NCI-H2196 (cell line): Measurements from ENCODE around the gene SHMT2.

Source experiments
- DNase-seq: peaks from one replicate; lab custom pipeline; 2025; ENCODE audit not compliant: unreplicated experiment; lab: John Stamatoyannopoulos, UW

Gene SHMT2

GRCh38 chr12:57213763-57214397, 15.6 kb upstream of the SHMT2 start:
- DNase-seq = peak; percentile 29

- DNase-seq = peak; percentile 80
Measured at GRCh38 chr12:57214398-57214781, 15.1 kb upstream of the SHMT2 start.

GRCh38 chr12:57215065-57215464, 14.4 kb upstream of the SHMT2 start:
- no peak for DNase-seq

GRCh38 chr12:57215668-57216013, 13.9 kb upstream of the SHMT2 start:
- peak; percentile 35 for DNase-seq

- DNase-seq = peak; percentile 67
Measured at GRCh38 chr12:57216014-57216911, 13.2 kb upstream of the SHMT2 start, which contains the start of gene NXPH4. Gene NXPH4 (plus strand): TSS chr12:57216794. CDS start chr12:57216970, 176 bp downstream.

- DNase-seq = peak; percentile 30
Measured at GRCh38 chr12:57216921-57217879, 12.3 kb upstream of the SHMT2 start.

- DNase-seq = no peak
Measured at GRCh38 chr12:57218030-57218853, 11.3 kb upstream of the SHMT2 start.

- DNase-seq = no peak
Measured at GRCh38 chr12:57219205-57219992, 10.1 kb upstream of the SHMT2 start.

GRCh38 chr12:57219993-57220754, 9.3 kb upstream of the SHMT2 start:
- DNase-seq = no peak

GRCh38 chr12:57220770-57221168, 8.7 kb upstream of the SHMT2 start:
- DNase-seq = no peak

GRCh38 chr12:57221169-57221917, 8.2 kb upstream of the SHMT2 start:
- no peak for DNase-seq

GRCh38 chr12:57222286-57223190, 7.0 kb upstream of the SHMT2 start:
- DNase-seq = no peak

GRCh38 chr12:57223191-57224165, 6.0 kb upstream of the SHMT2 start:
- no peak for DNase-seq

- no peak for DNase-seq
Measured at GRCh38 chr12:57224278-57224972, 5.1 kb upstream of the SHMT2 start.

GRCh38 chr12:57224973-57225679, 4.4 kb upstream of the SHMT2 start:
- DNase-seq = peak; percentile 44
